Endothelial cell of umbilical vein (primary cell): ENCODE results near the gene MED12L. TPM values are rescaled to one million over a fixed set of nuclear protein-coding genes. Genes with fewer than 3 reads are reported as not detected.

Experiments used
- BruUV-seq: library from RNA; stranded (reverse); fragments of 400-500 nt; replicated peaks from 2 replicates; lab custom pipeline; 2021; lab: Mats Ljungman, UMichigan
- CTCF ChIA-PET: fragments of 300-600, 350-600 bp; sonication (Branson Sonifier 250); formaldehyde crosslinking; loops from one replicate; lab custom pipeline; 2021; ENCODE audit warnings: antibody characterized with exemption, inconsistent platforms; lab: Charles Lee
- POLR2A ChIA-PET: fragments of 300-600, 350-600 bp; sonication (Branson Sonifier 250); formaldehyde crosslinking; loops from one replicate; lab custom pipeline; 2021; ENCODE audit warnings: antibody characterized with exemption, inconsistent platforms; lab: Charles Lee
- DNase-seq: peaks from one replicate; pipeline ENCODE4 v3.0.0-alpha.2; 2011; ENCODE audit warnings: low read depth, low spot score
- FAIRE-seq: peaks from 2 replicates; lab custom pipeline; 2011; peaks lifted over from hg19 to GRCh38; lab: Jason Lieb, UNC
- H2AFZ ChIP-seq: 2 replicates; pipeline ENCODE4 v1.6.0; 2012; ENCODE audit warnings: low read depth, low read length, control low read depth, inconsistent platforms
- H3K27ac ChIP-seq: 2 replicates; pipeline ENCODE4 v1.5.1; 2011; ENCODE audit warnings: low read depth, mild to moderate bottlenecking, control low read depth, low read length, moderate library complexity; ENCODE audit not compliant: insufficient read depth
- H3K27me3 ChIP-seq, 2 experiments: 2 replicates each; pipeline versions ENCODE4 v1.6.0 to v1.6.1; 2011; ENCODE audit warnings: low read length in 2 of 2, mixed read lengths in 1 of 2; ENCODE audit not compliant: control insufficient read depth in 2 of 2, insufficient read depth in 2 of 2
- H3K36me3 ChIP-seq, 2 experiments: 2 replicates in 1 of 2; 3 replicates in 1 of 2; pipeline ENCODE4 v1.5.1; 2011; ENCODE audit warnings: low read length in 2 of 2, mild to moderate bottlenecking in 1 of 2, moderate library complexity in 1 of 2; ENCODE audit not compliant: control insufficient read depth in 2 of 2, insufficient read depth in 2 of 2; ENCODE audit errors: extremely low read depth in 1 of 2
- H3K4me1 ChIP-seq: 3 replicates; pipeline ENCODE4 v1.5.1; 2011; ENCODE audit warnings: mild to moderate bottlenecking, low read length; ENCODE audit not compliant: control insufficient read depth, insufficient read depth; ENCODE audit errors: extremely low read depth
- H3K4me2 ChIP-seq: 2 replicates; pipeline ENCODE4 v1.6.1; 2011; ENCODE audit warnings: low read length, control low read depth, mixed read lengths; ENCODE audit not compliant: insufficient read depth
- H3K4me3 ChIP-seq, 3 experiments: fragments of 200-600 bp in 1 of 3; sonication (generic), shearing (Covaris generic) in 1 of 3; replicated peaks in 1 of 3; 2 replicates each; pipeline ENCODE4 v1.5.1; 2011 to 2016; ENCODE audit warnings: control low read depth in 3 of 3, low read length in 3 of 3, mild to moderate bottlenecking in 2 of 3, inconsistent platforms in 1 of 3, low read depth in 1 of 3, moderate library complexity in 1 of 3; ENCODE audit not compliant: insufficient read depth in 1 of 3
- H3K79me2 ChIP-seq: 2 replicates; pipeline ENCODE4 v1.6.0; 2012; ENCODE audit warnings: low read length, inconsistent platforms; ENCODE audit not compliant: control insufficient read depth, insufficient read depth
- H3K9ac ChIP-seq: replicated peaks from 2 replicates; pipeline ENCODE3; 2011; ENCODE audit warnings: low read length, control low read depth; ENCODE audit not compliant: insufficient read depth; ENCODE audit errors: extremely low read depth
- H3K9me1 ChIP-seq: replicated peaks from 3 replicates; pipeline ENCODE4 v1.6.0; 2011; ENCODE audit warnings: mild to moderate bottlenecking, low read length; ENCODE audit not compliant: control insufficient read depth, insufficient read depth; ENCODE audit errors: extremely low read depth
- H3K9me3 ChIP-seq: replicated peaks from 2 replicates; pipeline ENCODE4 v1.5.1; 2012; ENCODE audit warnings: low read length, inconsistent platforms; ENCODE audit not compliant: control insufficient read depth, insufficient read depth
- H4K20me1 ChIP-seq: replicated peaks from 2 replicates; pipeline ENCODE3; 2011; ENCODE audit warnings: mild to moderate bottlenecking, low read length; ENCODE audit not compliant: control insufficient read depth, insufficient read depth; ENCODE audit errors: extremely low read depth
- CTCF ChIP-seq, 2 donors: IDR thresholded peaks; 1 replicate in 1 of 2; 2 replicates in 1 of 2; pipeline ENCODE4 v1.5.1; 2011; ENCODE audit warnings: low read length in 2 of 2, mild to moderate bottlenecking in 2 of 2, moderate library complexity in 2 of 2, control low read depth in 1 of 2, inconsistent platforms in 1 of 2, low read depth in 1 of 2; ENCODE audit not compliant: insufficient read depth in 1 of 2; ENCODE audit errors: extremely low read depth in 1 of 2
- EZH2 ChIP-seq: IDR thresholded peaks from 2 replicates; pipeline ENCODE4 v1.6.1; 2012; ENCODE audit warnings: borderline replicate concordance, low read depth, mild to moderate bottlenecking, moderate library complexity, low read length, inconsistent platforms; ENCODE audit not compliant: severe bottlenecking
- FOS ChIP-seq: IDR thresholded peaks from 2 replicates; pipeline ENCODE4 v1.6.1; 2011; ENCODE audit warnings: mild to moderate bottlenecking, low read length, moderate library complexity, borderline replicate concordance; ENCODE audit not compliant: insufficient read depth
- GATA2 ChIP-seq: IDR thresholded peaks from 2 replicates; pipeline ENCODE4 v1.7.0; 2011; ENCODE audit warnings: low read depth, mild to moderate bottlenecking, moderate library complexity, mixed read lengths, low read length; ENCODE audit not compliant: insufficient read length, insufficient read depth
- JUN ChIP-seq: IDR thresholded peaks from 2 replicates; pipeline ENCODE4 v1.6.1; 2011; ENCODE audit warnings: borderline replicate concordance, low read depth; ENCODE audit not compliant: insufficient read length, insufficient read depth
- MAX ChIP-seq: IDR thresholded peaks from 2 replicates; pipeline ENCODE4 v1.6.1; 2011; ENCODE audit not compliant: insufficient read depth, insufficient read length
- MYC ChIP-seq: IDR thresholded peaks from one replicate; pipeline ENCODE4 v1.6.1; 2011; ENCODE audit warnings: mild to moderate bottlenecking, low read depth, low read length
- POLR2A ChIP-seq: IDR thresholded peaks from 2 replicates; pipeline ENCODE4 v1.6.1; 2012; ENCODE audit warnings: low read depth, mild to moderate bottlenecking, control low read depth, low read length
- dilution Hi-C: fragments of 300-500 bp; cut with MboI; formaldehyde crosslinking; loops from one replicate; pipeline ENCODE4 v1.15.0; 2019; ENCODE audit warnings: low sequenced_read_pairs; ENCODE audit not compliant: extremely low pct_ligation_motif_present
- intact Hi-C: fragments of 100-400 bp; cut with micrococcal nuclease; formaldehyde crosslinking; loops from one replicate; pipeline ENCODE4 v1.10.0; 2022
- polyA plus RNA-seq, 4 experiments: library from polyadenylated mRNA; depleted of rRNA in 3 of 4; stranded (reverse) in 3 of 4; unstranded in 1 of 4; fragments of >200 nt; gene quantifications; 2 replicates each; pipeline versions ENCODE4 v1.2.1 to v1.2.3, GENCODE V29; 2011 to 2012; ENCODE audit warnings: missing spikeins in 1 of 4
- total RNA-seq: library from RNA; stranded (reverse); gene quantifications from 2 replicates; pipeline ENCODE4 v1.2.3, GENCODE V29; 2021

Gene MED12L
- total and polyA plus RNA-seq, 2 donors (not counting 3 experiments of a cell fraction or from before 2014, with no cell fraction given), result 0.03 to 0.27 TPM

GRCh38 chr3:151135541-151136337 lies 50.3 kb downstream of the MED12L start:
- FAIRE-seq (no peak), DNase-seq (no peak)
- Histone ChIP-seq H4K20me1 (no peaks in the 10 kb centered on the region), H3K4me2 (no peak overlapping the region), H2AFZ (no peak overlapping the region), H3K27me3 (peaks cover 0 to 3% of the 10 kb centered on the region in 2 experiments), H3K4me3 (no peak overlapping the region), H3K9ac (no peak overlapping the region), H3K27ac (no peak overlapping the region), H3K79me2 (no peaks in the 10 kb centered on the region), H3K4me1 (no peaks in the 10 kb centered on the region), H3K36me3 (no peaks in the 10 kb centered on the region), H3K9me1 (no peaks in the 10 kb centered on the region), H3K9me3 (no peaks in the 10 kb centered on the region)
- ChIA-PET POLR2A (no interaction called here), CTCF (no interaction called here)
- intact Hi-C loops (no loop called here), dilution Hi-C loops (no loop called here)
- no peak for TF ChIP-seq POLR2A
- no peak for TF ChIP-seq GATA2
- no peak for TF ChIP-seq MYC
- TF ChIP-seq CTCF (IDR thresholded peaks at IDR 0.05; ENCODE audit: extremely low read depth in 1 of 2, insufficient read depth in 1 of 2, low read depth in 1 of 2, low read length in 2 of 2), result no peak
- no peak for TF ChIP-seq FOS
- no peak for TF ChIP-seq EZH2
- no peak for TF ChIP-seq JUN
- TF ChIP-seq MAX, result no peak
- BruUV-seq, result no TSS peak
